Cerebellar cortex (tissue), 1 donor: Measurements from ENCODE around the gene TMEM119.
"Not testable (repeated sequence)": the region's sequence is repeated elsewhere in the genome, so short reads cannot be mapped to it uniquely, and the experiment has no call there.

Source experiments
- DNase-seq: peaks from one replicate; pipeline ENCODE4 v3.0.0-alpha.2; 2015; ENCODE audit warnings: low spot score

Gene TMEM119

DNA sequence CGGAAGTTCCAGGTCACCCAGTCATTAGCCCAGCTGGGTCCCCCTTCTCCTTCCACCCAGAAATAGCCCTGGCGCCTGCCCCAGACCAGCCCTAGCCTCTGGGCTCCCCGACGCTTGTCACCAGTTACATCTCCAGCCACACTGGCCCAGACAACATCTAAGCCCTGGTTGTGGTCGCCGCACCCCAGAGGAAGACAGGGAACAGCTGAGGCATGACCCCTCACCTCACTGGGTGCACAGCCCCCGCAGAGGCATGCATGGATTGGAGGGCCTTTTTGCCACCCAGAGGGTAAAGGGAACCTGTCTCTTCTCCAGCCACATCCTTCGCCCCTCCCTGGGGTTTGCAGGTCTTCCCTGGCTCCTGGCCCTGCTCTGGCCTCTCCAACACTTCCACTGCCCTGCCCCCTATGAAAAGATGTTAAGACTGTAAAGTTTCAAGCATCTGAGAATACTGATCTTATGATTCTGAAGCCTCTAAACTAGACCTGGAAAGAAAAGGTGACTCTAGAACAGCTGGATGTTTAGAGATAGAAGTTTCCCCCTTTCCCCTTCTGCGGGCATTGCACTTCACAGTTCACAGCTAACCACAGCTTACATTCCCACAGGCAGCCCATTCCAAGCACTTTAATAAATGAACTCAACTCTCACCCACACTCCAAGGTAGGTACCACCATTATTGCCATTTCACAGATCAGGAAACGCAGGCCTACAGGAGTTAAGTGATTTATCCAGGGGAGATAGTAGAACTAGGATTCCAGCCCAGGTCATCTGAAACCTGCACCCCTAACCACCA, 14.7 kb downstream of the TMEM119 start:
- no peak for DNase-seq

DNA sequence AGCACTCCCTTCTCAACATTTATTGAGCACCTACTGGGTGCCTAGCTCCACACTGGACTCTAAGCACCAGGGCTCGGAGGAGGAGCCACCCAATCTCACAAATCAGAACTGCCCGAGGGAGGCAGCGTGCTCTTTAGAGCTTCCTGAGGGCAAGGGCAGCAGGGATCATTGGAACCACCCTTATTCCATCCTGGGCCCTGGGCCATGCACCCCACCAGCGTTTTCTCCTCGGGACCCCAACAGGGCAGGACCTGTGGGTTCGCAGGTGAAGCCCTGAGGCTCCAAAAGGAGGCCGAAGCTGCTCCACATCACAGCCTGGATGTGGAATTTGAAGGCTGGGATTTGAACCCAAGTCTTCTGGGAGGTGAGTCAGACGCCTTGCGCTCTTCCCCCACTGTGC, 15.4 kb downstream of the TMEM119 start:
- no peak for DNase-seq

DNA sequence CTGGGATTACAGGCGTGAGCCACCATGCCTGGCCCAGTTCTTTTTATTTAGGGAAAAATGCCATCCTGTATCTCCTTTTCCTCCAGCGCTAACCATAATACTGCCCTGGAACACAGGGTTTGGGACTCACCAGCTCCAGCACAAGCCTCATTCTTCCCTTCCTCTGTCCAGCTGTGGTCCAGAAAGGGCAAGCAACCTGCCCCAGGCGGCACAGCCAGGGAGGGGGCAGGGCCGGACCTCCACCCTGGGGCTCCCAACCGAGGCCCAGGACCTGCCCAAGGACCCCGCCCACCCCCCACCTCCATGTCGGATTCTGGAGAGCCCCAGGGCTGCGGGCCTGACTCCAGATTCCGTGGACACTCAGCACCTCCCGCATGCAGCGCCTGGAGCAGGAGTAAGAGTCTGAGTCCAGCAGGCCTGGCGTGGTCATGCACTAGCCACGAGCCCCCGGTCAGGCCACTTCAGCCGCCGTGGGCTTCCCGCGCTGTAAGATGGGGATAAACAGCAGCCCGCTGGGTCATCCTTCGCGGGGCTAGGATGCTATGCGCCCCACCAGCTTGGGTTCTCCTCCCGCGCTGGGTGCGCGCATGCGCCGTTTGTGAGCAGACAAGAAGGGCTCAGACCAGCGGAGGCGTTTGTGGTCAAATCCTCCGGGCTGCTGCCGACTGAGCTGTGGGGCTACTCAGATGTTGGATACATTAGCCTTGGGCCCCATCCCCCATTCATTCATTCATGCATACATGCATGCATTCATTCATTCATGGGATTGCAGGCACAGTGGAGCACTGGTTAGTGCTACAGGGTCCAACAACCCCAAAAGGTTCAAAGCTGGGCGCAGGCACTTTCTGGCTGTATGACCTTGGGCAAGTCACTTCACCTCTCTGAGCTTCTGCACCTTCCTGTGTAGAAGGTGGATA, 16.3 kb downstream of the TMEM119 start:
- DNase-seq = no peak

DNA sequence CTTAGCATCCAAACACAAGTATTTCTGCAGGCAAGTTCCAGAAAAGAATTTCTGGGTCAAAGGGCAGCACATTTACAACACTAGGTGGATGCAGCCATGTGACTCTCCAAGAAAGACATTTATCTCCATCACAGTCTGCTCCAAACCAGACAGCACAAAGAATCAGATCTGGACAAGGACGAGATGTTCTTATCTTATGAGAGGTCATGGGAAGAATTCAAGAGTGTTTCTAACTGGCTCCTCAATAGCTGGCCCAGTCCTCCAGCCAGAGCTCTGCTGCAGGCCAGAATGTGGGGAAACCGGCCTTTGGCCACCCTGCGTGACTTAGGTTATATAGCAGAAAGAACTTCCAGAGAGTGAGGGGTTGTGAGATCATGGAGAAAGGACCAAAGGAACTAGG, 17.4 kb downstream of the TMEM119 start:
- no peak for DNase-seq

DNA sequence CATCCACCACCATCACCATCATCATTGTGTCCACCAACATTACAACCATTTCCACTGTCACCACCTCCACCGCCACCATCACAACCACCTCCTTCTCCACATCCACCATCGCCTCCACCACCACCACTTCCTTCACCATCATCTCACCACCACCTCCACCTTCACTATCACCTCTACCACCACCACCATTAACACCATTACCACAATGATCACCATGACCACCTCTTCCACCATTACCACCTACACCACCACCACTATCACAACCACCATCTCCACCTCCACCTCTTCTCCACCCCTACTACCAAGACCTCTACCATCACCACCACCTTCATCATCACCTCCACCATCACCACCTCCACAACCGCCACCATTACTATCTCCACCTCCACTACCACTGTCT, 19.1 kb downstream of the TMEM119 start:
- DNase-seq = no peak

DNA sequence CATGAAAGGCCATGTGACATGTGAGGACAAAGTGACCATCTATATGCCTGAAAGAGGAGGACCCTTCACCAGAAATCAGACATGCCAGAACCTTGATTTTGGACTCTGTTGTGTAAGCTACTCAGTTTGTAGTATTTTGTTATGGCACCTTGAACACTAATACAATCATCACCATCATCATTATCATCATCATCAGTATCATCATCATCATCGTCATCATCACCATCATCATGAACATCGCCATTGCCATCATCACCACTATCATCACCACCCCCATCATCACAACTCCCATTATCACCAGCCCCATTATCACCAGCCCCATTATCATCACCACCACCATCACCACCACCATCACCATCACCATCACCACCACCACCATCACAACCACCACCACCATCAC, 19.6 kb downstream of the TMEM119 start:
- DNase-seq = no peak

DNA sequence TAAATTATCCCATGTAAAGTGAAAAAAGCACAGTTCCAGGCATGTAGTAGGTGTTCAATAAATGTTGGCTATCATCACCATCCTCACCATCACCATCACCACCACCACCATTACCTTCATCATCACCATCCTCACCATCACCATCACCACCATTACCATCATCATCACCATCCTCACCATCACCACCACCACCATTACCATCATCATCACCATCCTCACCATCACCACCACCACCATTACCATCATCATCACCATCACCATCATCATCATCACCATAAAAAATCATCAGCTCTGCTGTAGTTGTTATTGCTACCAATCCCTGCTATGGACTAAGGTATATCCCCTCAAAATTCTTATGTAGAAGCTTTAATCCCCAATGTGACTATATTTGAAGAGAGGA, 20.4 kb downstream of the TMEM119 start:
- no peak for DNase-seq

- DNase-seq = no peak
Measured at GRCh38 chr12:108576660-108577234, 21.1 kb downstream of the TMEM119 start.

- no peak for DNase-seq
Measured at GRCh38 chr12:108575199-108575912, 22.5 kb downstream of the TMEM119 start.

DNA sequence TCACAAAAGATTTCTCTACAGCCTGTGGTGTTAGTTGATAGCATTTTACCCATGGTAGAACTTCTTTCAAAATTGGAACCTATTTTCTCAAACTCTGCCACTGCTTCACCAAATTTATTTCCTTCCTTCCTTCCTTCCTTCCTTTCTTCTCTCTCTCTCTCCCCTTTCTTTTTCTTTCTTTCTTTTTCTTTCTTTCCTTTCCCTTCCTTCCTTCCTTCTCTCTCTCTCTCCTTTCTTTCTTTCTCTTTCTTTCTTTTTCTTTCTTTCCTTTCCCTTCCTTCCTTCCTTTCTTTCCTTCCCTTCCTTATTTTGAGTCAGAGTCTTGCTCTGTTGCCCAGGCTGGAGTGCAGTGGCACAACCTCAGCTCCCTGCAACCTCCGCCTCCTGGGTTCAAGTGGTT, 23.6 kb downstream of the TMEM119 start:
- DNase-seq = not testable (repeated sequence)

- DNase-seq = no peak
Measured at GRCh38 chr12:108573317-108573716, 24.6 kb downstream of the TMEM119 start.

- DNase-seq = no peak
Measured at GRCh38 chr12:108572166-108572790, 25.6 kb downstream of the TMEM119 start.

GRCh38 chr12:108571609-108572165, 26.2 kb downstream of the TMEM119 start:
- no peak for DNase-seq

GRCh38 chr12:108570743-108571608, 26.9 kb downstream of the TMEM119 start:
- peak; percentile 39 for DNase-seq

- DNase-seq = no peak
Measured at GRCh38 chr12:108568338-108569154, 29.3 kb downstream of the TMEM119 start.

- no peak for DNase-seq
Measured at GRCh38 chr12:108567406-108568337, 30.2 kb downstream of the TMEM119 start.

DNA sequence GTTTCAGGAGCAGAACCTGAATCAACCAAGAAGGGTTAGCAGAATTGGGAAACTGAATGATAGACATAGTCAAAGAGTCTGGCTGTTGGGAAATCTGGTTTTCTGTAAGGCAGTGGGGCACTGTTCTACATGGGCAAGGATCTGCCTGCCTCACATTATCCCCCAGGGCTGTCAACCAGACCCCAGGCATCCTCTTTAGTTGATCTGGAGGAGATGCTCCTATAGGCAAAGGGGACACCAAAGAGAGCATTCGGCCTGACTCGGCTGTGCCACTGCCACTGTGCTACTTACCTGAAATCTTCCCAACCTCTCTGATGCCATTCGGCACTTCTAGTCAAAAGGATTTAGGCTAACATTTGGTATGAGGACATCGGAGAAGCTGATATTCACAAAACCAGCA, 31.4 kb downstream of the TMEM119 start:
- DNase-seq = no peak

GRCh38 chr12:108565976-108566375, 31.9 kb downstream of the TMEM119 start:
- peak; percentile 37 for DNase-seq
